Measurements from ENCODE around the gene FN3K.
A peak's percentile ranks its signal among the peaks of the same experiment; 100 is the strongest.

FN3K gene

GRCh38 chr17:82734987-82735866, at the start of gene FN3K:
FN3K (plus strand) TSS chr17:82735615; CDS start chr17:82735637, 22 bp downstream.
- DNase-seq (ENCODE audit: low spot score), result no peak

GRCh38 chr17:82686366-82687324, 48.8 kb upstream of the FN3K start:
- no peak for DNase-seq (ENCODE audit: low spot score)

- no peak for DNase-seq (ENCODE audit: low spot score)
Observed at GRCh38 chr17:82687375-82687861, 48.0 kb upstream of the FN3K start.

- DNase-seq (ENCODE audit: low spot score), result no peak
Observed at GRCh38 chr17:82687871-82688270, 47.5 kb upstream of the FN3K start.

GRCh38 chr17:82689077-82689476, 46.3 kb upstream of the FN3K start:
- no peak for DNase-seq (ENCODE audit: low spot score)

- no peak for DNase-seq (ENCODE audit: low spot score)
Observed at GRCh38 chr17:82690786-82691489, 44.5 kb upstream of the FN3K start.

- DNase-seq (ENCODE audit: low spot score), result no peak
Observed at GRCh38 chr17:82691714-82692113, 43.7 kb upstream of the FN3K start.

GRCh38 chr17:82692268-82692667, 43.1 kb upstream of the FN3K start:
- DNase-seq (ENCODE audit: low spot score), result no peak

GRCh38 chr17:82693168-82693867, 42.1 kb upstream of the FN3K start:
- no peak for DNase-seq (ENCODE audit: low spot score)

- no peak for DNase-seq (ENCODE audit: low spot score)
Observed at GRCh38 chr17:82694647-82695046, 40.8 kb upstream of the FN3K start.

GRCh38 chr17:82696259-82696658, 39.2 kb upstream of the FN3K start:
- no peak for DNase-seq (ENCODE audit: low spot score)

- DNase-seq (ENCODE audit: low spot score), result no peak
Observed at GRCh38 chr17:82696916-82697807, 38.3 kb upstream of the FN3K start.

- DNase-seq (ENCODE audit: low spot score), result no peak
Observed at GRCh38 chr17:82697808-82698064, 37.7 kb upstream of the FN3K start.

GRCh38 chr17:82698065-82698973, 37.1 kb upstream of the FN3K start, which contains the start of gene RAB40B:
RAB40B (minus strand) TSS chr17:82698698; CDS start chr17:82698596, 102 bp downstream.
- peak; percentile 99 for DNase-seq (ENCODE audit: low spot score)

- no peak for DNase-seq (ENCODE audit: low spot score)
Observed at GRCh38 chr17:82698974-82699442, 36.4 kb upstream of the FN3K start.

GRCh38 chr17:82699551-82699950, 35.9 kb upstream of the FN3K start:
- no peak for DNase-seq (ENCODE audit: low spot score)

GRCh38 chr17:82702231-82702927, 33.0 kb upstream of the FN3K start:
- DNase-seq (ENCODE audit: low spot score), result no peak

GRCh38 chr17:82703036-82703745, 32.2 kb upstream of the FN3K start:
- DNase-seq (ENCODE audit: low spot score), result no peak

Measured in kidney capillary endothelial cell (primary cell).